Thoracic aorta (tissue), 2 donors: ENCODE data around the gene RNF145. TPM values are rescaled to one million over a fixed set of nuclear protein-coding genes. Genes with fewer than 3 reads are reported as not detected.
"Not testable (repeated sequence)": the region's sequence is repeated elsewhere in the genome, so short reads cannot be mapped to it uniquely, and the experiment has no call there.

ENCODE experiments used
- ATAC-seq: fragments of 150-250 bp; one replicate; pipeline ENCODE4 v1.8.0; 2017; ENCODE audit warnings: low read depth; ENCODE audit not compliant: insufficient number of reproducible peaks, low FRiP score
- DNase-seq: peaks from one replicate; pipeline ENCODE4 v3.0.0-alpha.2; 2020; ENCODE audit warnings: low spot score
- H3K27ac ChIP-seq, 2 donors: fragments of 200-600 bp; sonication (generic); 1 replicate in 1 of 2; 2 replicates in 1 of 2; pipeline ENCODE4 v1.5.1; 2016; ENCODE audit warnings: mild to moderate bottlenecking in 2 of 2, moderate library complexity in 2 of 2
- H3K27me3 ChIP-seq: fragments of 200-600 bp; sonication (generic); replicated peaks from 2 replicates; pipeline ENCODE4 v1.6.0; 2016; ENCODE audit warnings: mild to moderate bottlenecking; ENCODE audit not compliant: insufficient read depth
- H3K36me3 ChIP-seq: fragments of 200-600 bp; sonication (generic); one replicate; pipeline ENCODE4 v1.5.1; 2016
- H3K4me1 ChIP-seq, 2 donors: fragments of 200-600 bp; sonication (generic); 1 replicate in 1 of 2; 2 replicates in 1 of 2; pipeline versions ENCODE4 v1.5.1 to v1.6.0; 2016; ENCODE audit warnings: low read depth in 2 of 2, mild to moderate bottlenecking in 1 of 2; ENCODE audit not compliant: control insufficient read depth in 1 of 2
- H3K4me3 ChIP-seq: fragments of 200-600 bp; sonication (generic); 2 replicates; pipeline ENCODE4 v1.5.1; 2016; ENCODE audit warnings: mild to moderate bottlenecking
- H3K9me3 ChIP-seq: fragments of 200-600 bp; sonication (generic); 2 replicates; pipeline ENCODE4 v1.5.1; 2016
- CTCF ChIP-seq: fragments of 200-600 bp; sonication (generic); IDR thresholded peaks from one replicate; pipeline ENCODE4 v1.5.1; 2019; ENCODE audit warnings: antibody characterized with exemption
- total RNA-seq, 2 donors: library from RNA; depleted of rRNA; stranded (reverse); fragments of >200 nt; gene quantifications; one replicate each; pipeline versions ENCODE4 v1.1.0 to v1.2.3, GENCODE V29; 2016

RNF145 gene
- total RNA-seq, 2 donors from 2014 or later = 38.3 to 46.1 TPM

GRCh38 chr5:159242656-159243055 lies 33.3 kb upstream of the RNF145 start:
- H3K4me1 ChIP-seq = no peaks in the 10 kb centered on the region
- H3K27me3 ChIP-seq = no peaks in the 10 kb centered on the region
- DNase-seq (no peak), ATAC-seq (no peak)
- no peaks in the 10 kb centered on the region for H3K36me3 ChIP-seq
- TF ChIP-seq CTCF = no peak
- no peaks in the 10 kb centered on the region for H3K9me3 ChIP-seq
- H3K27ac ChIP-seq = no peak overlapping the region
- no peak overlapping the region for H3K4me3 ChIP-seq

DNA sequence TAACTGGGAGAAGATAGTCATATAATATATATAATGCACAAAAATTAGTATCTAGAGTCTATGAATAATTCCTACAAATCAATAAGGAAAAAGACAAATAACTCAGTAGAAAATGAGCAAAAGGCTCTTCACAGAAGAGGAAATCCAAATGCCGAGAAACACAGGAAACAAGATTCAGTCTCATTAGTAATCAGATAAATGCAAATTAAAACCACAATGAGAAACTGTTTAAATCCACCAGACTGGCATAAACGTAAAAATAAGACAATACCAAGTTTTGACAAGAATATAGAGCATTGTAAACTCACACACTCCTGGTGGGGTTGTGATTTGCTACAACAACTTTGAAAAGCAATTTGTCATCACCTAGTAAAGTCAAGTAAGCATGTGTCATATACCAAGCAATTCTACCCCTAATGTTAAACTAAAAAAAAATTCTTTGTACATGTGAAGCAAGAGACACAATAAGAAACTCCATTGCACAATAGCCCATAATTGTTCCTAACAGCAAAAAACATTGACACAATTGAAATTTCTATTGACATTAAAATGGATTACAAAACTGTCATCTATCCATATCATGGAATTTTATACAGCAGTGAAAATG lies 32.7 kb upstream of the RNF145 start:
- ATAC-seq = no peak
- no peaks in the 10 kb centered on the region for H3K36me3 ChIP-seq
- H3K4me3 ChIP-seq = no peak overlapping the region
- no peak for DNase-seq
- no peaks in the 10 kb centered on the region for H3K27me3 ChIP-seq
- no peaks in the 10 kb centered on the region for H3K4me1 ChIP-seq
- H3K9me3 ChIP-seq = no peaks in the 10 kb centered on the region
- TF ChIP-seq CTCF = no peak
- H3K27ac ChIP-seq = no peak overlapping the region

DNA sequence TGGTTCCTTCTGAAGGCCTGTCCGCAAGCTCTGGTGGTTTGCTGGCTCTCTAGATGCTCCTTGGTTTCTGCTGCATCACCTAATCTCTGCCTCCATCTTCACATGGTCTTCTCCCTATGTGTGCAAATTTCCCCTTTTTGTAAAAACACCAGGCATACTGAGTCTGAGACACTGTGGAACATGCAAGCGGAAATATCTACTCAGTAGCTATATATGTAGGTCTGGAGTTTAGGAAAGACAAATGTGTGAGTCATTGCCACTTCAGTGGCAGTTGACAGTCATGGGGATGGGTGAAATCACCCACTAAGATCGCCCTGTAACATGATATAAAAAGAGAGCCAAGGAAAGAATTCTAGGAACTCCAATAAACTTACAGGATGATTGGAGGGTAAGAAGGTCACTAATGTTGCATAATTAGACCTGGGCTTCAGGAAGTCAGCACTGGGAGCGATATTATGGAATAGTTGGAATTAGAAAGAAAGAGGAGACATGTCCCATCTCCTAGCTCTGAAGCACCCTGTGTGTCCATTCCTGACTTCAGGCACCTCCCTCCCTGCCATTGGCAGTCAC lies 31.0 kb upstream of the RNF145 start:
- Histone ChIP-seq H3K4me3 (no peak overlapping the region), H3K27ac (no peak overlapping the region), H3K4me1 (no peaks in the 10 kb centered on the region), H3K27me3 (no peaks in the 10 kb centered on the region), H3K36me3 (no peaks in the 10 kb centered on the region), H3K9me3 (no peaks in the 10 kb centered on the region)
- no peak for DNase-seq
- no peak for ATAC-seq
- TF ChIP-seq CTCF = no peak

DNA sequence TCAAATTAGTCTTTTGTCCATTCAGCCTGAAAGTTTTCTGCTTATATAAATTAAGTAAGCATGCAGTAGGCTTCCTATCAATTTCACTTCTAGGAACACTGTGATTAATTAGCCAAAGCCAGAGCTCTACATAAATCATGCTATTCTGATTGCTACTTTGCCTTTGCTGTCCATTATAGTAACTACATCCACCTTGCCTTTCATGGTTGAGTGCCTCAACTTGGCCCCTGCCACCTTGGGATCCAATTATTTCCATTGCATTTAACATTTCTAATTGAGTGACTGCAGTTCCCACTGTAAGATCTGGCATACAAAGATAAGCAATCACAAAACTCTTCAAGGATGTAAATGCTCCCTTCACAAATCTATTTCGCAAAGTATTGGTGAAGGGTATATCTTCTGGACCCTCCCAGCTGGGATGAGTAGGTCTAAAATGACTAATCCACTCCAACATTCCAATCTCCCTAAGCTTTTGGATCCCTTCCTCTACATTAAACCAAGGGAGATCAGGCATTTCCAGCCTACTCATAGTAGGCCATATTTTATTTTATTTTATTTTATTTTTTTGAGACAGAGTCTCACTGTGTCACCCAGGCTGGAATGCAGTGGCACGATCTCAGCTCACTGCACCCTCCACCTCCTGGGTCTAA lies 26.6 kb upstream of the RNF145 start:
- not testable (repeated sequence) for H3K36me3 ChIP-seq, H3K27ac ChIP-seq, DNase-seq, ATAC-seq, H3K27me3 ChIP-seq, H3K9me3 ChIP-seq, H3K4me3 ChIP-seq, H3K4me1 ChIP-seq

GRCh38 chr5:159231167-159231566 lies 21.8 kb upstream of the RNF145 start:
- Histone ChIP-seq H3K27me3 (no peaks in the 10 kb centered on the region), H3K4me3 (no peak overlapping the region), H3K4me1 (no peaks in the 10 kb centered on the region), H3K9me3 (no peaks in the 10 kb centered on the region), H3K36me3 (no peaks in the 10 kb centered on the region), H3K27ac (no peak overlapping the region)
- TF ChIP-seq CTCF = no peak
- ATAC-seq (no peak), DNase-seq (no peak)
